GM18517 (cell line): Measurements from ENCODE around the gene KLK13.

ENCODE experiments used
- ATAC-seq: cut with Tn5 transposase; IDR thresholded peaks from one replicate; pipeline ENCODE4 v1.9.1; 2021; ENCODE audit warnings: mild to moderate bottlenecking, moderate library complexity; ENCODE audit not compliant: unreplicated experiment

KLK13 gene

GRCh38 chr19:51023946-51024345 lies 40.9 kb downstream of the KLK13 start:
- no peak for ATAC-seq

DNA sequence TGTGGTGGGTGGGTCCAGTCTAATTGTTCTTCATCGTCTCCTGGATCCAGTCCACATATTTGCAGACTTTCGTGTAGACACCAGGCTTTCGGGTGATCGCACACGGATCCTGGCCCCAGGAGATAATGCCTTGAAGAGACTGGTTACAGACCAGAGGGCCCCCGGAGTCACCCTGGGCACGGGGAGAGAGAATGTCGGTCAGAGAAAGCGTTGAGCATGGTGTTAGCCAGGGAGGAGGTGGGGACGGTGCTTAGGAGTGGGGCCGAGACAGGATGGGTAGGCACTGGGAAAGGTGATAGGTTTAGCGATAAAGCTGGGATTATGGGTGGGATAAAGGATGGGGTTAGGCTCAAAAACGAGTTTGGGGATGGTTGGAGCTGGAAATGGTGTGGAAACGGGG lies 42.4 kb downstream of the KLK13 start:
- ATAC-seq = no peak

DNA sequence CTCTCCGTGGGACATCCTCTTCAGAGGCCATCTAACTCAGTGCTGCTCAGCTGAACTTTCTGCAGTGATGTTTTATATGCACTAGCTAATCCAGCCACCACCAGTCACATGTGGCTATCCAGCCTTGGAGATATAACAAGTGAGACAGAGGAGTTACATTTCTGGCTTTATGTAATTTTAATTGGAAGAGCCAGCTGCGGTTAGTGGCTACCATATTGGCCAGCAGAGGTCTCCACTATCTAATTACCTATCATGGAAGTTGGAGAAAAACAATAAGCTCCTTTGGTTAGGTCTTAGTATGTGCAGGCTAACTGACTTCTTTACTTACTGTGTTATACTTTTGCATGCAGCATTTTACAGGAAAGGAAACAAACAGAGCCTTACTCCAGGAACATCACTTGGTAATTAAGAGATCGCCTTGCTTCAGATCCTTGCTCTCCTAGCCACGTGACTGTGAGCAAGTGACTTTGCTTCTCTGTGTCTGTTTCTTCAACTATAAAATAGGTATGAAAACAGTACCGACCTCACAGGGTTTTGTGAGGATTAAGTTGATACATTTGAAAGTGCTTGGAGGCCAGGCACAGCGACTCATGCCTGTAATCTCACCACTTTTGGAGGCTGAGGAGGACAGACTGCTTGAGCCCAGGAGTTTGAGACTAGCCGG lies 43.8 kb downstream of the KLK13 start:
- no peak for ATAC-seq

- ATAC-seq = no peak
Measured at GRCh38 chr19:51019544-51019925, 45.4 kb downstream of the KLK13 start, which contains the start of gene KLK10. Gene KLK10 (minus strand): TSS chr19:51019709. CDS start chr19:51019130, 579 bp downstream.

DNA sequence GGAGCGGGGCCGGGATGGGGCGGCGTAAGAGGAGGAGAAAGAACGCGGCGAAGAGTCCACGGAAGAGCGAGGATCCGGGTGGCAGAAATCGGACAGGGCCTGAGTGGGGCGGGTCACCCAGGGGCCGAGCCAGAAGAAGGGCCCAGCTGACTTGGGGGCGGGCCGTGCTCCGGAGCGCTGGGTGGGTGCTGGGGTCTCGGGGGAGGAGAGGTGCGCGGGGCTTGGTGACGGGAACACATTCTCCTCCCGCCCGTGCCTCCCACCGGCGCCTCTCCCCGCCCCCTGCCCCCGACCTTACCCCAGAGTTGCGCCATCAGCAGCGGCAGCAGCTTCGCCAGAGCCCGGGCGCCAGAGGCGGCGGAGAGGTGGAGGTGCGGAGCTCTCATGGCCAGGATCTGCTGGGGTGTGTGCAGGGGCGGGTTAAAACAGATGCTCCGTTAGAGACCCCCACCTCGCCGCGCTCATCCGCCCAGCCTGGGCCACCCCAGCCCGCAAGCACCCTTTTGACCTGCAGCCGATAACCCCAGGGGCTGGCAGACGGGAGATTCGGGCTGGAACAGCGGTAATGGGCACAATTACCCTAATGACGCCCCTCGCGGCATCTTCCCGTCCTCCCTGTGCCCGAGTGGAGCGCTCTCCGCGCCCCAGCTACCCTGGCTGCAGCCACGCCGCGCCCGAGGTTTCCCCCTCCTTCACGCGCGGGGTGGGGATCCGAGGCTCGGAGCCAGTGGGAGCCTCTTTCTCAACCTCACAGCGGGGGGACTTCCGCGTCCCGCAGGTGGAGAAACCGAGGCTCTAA lies 45.9 kb downstream of the KLK13 start:
- ATAC-seq = no peak

DNA sequence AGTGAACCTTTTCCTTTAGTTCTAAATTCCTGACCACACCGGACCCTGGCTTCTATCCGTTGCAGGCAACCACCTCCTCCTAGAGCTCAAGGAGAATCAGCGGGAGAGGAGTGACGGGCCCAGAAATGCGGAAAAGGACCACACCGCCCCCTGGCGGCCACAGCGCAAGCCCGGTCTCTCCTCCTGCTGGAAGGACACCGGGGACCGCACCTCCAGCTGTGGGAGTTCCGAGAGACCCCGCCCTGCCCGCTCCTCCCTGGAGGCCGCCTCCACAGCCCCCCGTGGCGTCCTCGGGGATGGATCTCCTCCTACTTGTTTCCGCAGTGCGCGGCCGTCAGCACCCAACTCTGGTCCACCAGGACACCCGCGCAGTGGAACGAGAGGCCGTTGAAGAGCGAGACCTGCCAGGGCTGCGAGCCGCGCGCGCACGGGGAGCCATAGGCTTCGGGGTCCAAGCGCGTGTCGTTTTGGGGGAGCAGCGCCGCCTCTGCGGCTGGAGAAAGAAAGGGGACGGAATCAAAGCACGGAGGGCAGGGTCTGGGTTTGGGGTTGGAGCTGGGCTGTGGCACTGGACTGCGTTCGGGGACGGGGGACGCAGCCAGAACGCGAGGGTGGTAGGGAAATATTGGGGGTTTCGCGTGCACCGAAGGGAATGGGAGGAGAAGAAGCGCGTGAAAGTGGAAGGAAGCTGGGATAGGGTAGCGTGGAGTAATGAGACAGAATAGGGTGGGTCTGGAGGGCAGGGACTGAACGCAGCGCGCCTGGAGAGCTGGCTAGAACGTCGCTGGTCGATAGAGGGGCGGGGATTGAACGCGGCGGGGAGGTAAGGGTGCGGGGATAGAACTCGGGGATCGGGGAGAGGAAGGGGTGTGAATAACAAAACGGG lies 47.9 kb downstream of the KLK13 start:
- ATAC-seq = no peak

DNA sequence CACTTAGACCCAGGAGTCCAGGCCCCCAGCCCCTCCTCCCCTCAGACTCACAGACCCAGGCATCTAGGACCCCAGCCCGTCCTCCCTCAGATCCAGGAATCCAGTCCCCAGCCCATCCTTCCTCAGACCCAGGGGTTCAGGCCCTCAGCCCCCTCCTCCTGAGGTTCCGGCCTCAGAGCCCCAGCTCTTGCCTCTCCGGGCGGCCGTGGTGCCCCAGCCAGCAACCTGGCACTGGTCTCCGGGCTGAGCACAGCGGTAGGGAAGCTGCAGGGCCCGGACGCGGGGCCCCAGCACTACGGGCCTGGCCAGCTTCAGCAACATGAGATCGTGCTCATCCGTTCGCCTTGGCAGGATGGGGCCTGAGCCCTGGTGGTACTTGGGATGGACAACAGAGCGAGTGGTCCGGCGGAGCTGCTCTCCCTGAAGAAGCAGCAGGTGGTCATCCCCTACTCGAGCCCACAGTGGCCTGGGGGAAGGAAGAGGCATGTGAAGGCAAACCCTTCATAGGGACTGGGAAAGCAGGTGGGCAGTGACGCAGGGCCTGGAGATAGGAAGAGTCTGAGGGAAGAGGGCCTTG lies 49.1 kb downstream of the KLK13 start:
- no peak for ATAC-seq

DNA sequence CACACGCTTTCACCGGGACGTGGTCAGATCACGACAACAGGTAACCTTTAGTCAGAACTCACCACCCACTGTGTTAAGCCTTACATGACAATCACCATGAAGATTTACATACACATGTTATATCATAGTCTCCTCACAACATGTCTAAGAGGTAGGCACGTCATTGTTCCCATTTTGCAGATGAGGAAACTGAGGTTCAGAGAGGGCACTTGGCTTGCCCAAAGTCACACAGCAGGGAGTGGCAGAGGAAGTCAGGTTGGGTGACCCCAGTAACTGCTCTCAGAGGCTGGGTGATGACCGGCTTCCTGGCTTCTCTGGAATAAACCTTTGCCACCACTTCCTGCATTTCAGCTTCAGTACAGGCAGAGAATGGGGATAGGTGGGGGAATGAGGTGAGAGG lies 50.6 kb downstream of the KLK13 start:
- ATAC-seq = no peak

DNA sequence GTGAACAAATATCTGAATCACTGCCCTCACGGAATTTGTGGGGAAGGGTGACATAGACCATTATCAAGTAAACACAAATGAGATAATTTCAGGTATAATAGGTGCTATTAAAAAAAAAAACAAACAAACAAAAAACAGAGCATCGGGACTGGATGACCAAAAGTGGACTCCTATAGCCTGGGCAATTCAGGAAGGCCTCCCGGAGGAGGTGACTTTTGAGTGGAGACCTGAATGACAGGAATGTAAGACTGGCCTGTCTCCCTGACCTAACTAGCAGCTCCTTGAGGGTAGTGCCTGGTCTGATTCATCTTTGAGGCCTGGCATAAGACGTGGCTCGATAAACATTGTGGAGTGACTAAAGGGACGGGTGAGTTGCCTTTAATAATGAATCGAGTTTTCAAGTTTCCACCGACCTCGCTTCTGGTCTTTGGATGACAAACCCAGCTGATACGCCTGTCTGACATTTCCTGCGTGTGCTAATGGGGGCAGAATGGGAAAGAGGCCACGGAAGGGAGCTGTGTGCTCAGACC lies 52.2 kb downstream of the KLK13 start:
- no peak for ATAC-seq

GRCh38 chr19:51010066-51010795 lies 54.7 kb downstream of the KLK13 start:
- no peak for ATAC-seq

DNA sequence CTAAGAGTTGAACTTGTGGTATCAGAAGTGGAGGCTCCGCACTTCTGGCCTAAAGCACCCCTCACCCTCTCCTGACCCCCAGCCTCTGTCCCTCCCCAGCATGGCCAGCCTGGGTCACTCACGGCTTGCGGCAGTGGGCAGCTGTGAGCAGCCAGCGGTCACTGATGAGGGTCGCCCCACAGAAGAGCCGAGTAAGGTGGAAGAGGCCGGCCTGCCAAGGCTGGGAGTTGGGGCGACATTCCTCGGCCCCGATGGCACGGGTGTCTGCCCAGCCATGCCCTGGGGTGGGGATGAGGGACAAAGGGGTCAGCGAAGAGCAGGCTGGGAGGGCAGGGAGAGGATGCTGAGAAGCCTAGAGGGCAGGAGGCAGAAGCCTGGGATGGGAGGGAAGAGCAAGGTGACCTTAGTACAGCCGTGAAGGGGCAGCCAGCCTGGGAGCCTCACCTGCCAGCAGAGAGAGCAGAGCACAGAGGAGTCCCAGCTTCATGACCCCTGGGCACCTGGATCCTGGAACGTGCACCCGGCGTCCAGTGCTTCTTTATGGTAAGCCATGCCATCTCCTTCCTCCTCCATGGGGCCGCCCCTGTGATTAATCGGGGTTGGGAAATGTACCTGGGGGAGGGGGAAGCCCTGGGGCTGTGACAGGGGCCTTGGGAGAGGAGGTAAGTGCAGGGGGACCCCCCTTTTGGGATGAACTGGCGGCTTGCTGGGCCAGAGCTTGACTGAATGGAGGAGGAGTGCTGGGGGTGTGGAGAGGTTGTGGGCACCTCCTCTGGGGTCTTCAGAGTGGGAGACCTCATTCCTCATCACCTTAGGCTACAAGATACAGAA lies 55.6 kb downstream of the KLK13 start:
- no peak for ATAC-seq

DNA sequence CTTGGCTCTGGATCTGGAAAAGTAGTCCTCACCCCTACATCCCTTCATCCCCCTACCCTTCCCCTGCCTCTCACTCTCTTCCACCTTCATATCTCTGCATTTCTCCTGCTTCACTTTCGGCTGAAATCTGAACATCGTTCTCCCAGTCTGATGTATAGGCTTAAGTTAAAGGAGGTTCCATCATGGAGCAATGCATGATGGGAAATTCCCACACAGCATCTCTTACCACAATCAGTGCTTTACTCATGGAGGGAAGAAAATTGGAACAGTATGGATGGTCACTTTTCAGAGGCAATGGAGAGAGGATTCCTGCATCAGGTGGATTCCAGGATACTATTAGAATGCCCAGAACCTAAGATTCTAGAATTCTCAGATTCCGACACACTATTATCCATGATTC lies 57.4 kb downstream of the KLK13 start:
- ATAC-seq = no peak

DNA sequence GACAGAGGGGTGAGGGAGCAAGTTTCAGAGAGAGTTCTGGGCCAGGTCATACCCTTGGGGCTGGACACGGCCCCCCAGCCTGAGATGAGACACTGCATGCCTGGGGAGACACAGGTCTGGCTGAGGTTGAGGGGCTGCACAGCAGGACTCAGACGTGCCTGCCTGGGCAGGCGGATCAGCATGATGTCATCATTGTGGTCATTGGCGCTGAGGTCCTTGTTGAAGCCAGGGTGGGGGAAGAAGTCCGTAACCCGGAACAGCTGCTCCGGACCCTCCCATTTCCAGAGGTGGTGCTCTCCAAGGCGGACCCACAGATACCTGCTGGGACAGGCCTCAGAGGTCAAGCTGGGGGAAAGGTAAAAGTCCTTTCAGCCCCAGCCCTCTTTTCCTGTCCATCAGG lies 58.5 kb downstream of the KLK13 start:
- no peak for ATAC-seq
